Measurements from ENCODE around the gene SAMD7.

Gene SAMD7

GRCh38 chr3:169911272-169911671 is at the start of gene SAMD7:
Gene SAMD7, plus strand, starts transcription at chr3:169911572. Its CDS starts 7,927 bp downstream, at chr3:169919499.
- no peak for DNase-seq

GRCh38 chr3:169861871-169862270 is 49.5 kb upstream of the SAMD7 start:
- DNase-seq: no peak

GRCh38 chr3:169863458-169863899 is 47.9 kb upstream of the SAMD7 start:
- DNase-seq: peak; percentile 79 to 81

GRCh38 chr3:169864270-169864669 is 47.1 kb upstream of the SAMD7 start:
- DNase-seq: no peak

GRCh38 chr3:169865176-169865767 is 46.1 kb upstream of the SAMD7 start:
- peak; percentile 33 to 38 for DNase-seq

- no peak for DNase-seq
Measured at GRCh38 chr3:169867584-169868210, 43.7 kb upstream of the SAMD7 start.

- no peak for DNase-seq
Measured at GRCh38 chr3:169868369-169868768, 43.0 kb upstream of the SAMD7 start.

GRCh38 chr3:169869484-169870220 is 41.7 kb upstream of the SAMD7 start, which contains the start of gene LRRC31:
Gene LRRC31, minus strand, starts transcription at chr3:169869935. Its CDS starts 128 bp downstream, at chr3:169869807.
- no peak for DNase-seq

GRCh38 chr3:169871129-169871886 is 40.1 kb upstream of the SAMD7 start:
- no peak for DNase-seq

GRCh38 chr3:169879013-169879557 is 32.3 kb upstream of the SAMD7 start:
- DNase-seq: no peak

- DNase-seq: no peak
Measured at GRCh38 chr3:169879845-169880575, 31.4 kb upstream of the SAMD7 start.

- no peak for DNase-seq
Measured at GRCh38 chr3:169880576-169881250, 30.7 kb upstream of the SAMD7 start.

GRCh38 chr3:169886671-169887070 is 24.7 kb upstream of the SAMD7 start:
- no peak for DNase-seq

- no peak for DNase-seq
Measured at GRCh38 chr3:169891886-169892285, 19.5 kb upstream of the SAMD7 start.

- DNase-seq: no peak
Measured at GRCh38 chr3:169894110-169894509, 17.3 kb upstream of the SAMD7 start.

GRCh38 chr3:169895072-169895471 is 16.3 kb upstream of the SAMD7 start:
- no peak for DNase-seq

- no peak for DNase-seq
Measured at GRCh38 chr3:169897284-169897683, 14.1 kb upstream of the SAMD7 start.

GRCh38 chr3:169901453-169901852 is 9.9 kb upstream of the SAMD7 start:
- no peak for DNase-seq

GRCh38 chr3:169905404-169905803 is 6.0 kb upstream of the SAMD7 start:
- DNase-seq: no peak

- DNase-seq: no peak
Measured at GRCh38 chr3:169907476-169907875, 3.9 kb upstream of the SAMD7 start.

- no peak for DNase-seq
Measured at GRCh38 chr3:169907944-169908343, 3.4 kb upstream of the SAMD7 start.

- no peak for DNase-seq
Measured at GRCh38 chr3:169913323-169913722, 2.0 kb downstream of the SAMD7 start.

Measured in activated T-cell treated with anti-CD3 and anti-CD28 coated beads, Interleukin-2, amount 50 U/mL, for 48 hours (primary cell).